OCI-LY1 (cell line): ENCODE data around the gene MPPED1.

Experiments
- EZH2 ChIP-seq: fragments of 200-600 bp; sonication (generic), shearing (Covaris generic); IDR thresholded peaks from 2 replicates; pipeline ENCODE4 v1.8.0; 2017; ENCODE audit warnings: borderline replicate concordance, mixed run types, mild to moderate bottlenecking, antibody characterized with exemption, low read length, moderate library complexity, mixed read lengths
- TF ChIP-seq, protein P1 (sequence below): fragments of 200-600 bp; sonication (generic), shearing (Covaris generic); IDR thresholded peaks from 2 replicates; pipeline ENCODE4 v1.5.1; 2017; ENCODE audit warnings: mild to moderate bottlenecking, antibody characterized with exemption, low read length, moderate library complexity, mixed read lengths

- TF ChIP-seq, protein P1, sequence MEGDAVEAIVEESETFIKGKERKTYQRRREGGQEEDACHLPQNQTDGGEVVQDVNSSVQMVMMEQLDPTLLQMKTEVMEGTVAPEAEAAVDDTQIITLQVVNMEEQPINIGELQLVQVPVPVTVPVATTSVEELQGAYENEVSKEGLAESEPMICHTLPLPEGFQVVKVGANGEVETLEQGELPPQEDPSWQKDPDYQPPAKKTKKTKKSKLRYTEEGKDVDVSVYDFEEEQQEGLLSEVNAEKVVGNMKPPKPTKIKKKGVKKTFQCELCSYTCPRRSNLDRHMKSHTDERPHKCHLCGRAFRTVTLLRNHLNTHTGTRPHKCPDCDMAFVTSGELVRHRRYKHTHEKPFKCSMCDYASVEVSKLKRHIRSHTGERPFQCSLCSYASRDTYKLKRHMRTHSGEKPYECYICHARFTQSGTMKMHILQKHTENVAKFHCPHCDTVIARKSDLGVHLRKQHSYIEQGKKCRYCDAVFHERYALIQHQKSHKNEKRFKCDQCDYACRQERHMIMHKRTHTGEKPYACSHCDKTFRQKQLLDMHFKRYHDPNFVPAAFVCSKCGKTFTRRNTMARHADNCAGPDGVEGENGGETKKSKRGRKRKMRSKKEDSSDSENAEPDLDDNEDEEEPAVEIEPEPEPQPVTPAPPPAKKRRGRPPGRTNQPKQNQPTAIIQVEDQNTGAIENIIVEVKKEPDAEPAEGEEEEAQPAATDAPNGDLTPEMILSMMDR: no peak
- TF ChIP-seq EZH2: no peak
These were observed 36.2 kb downstream of the MPPED1 start for GRCh38 chr22:43448048-43448447.
